H1 (cell line): ENCODE results near the gene CFD. TPM values are rescaled to one million over a fixed set of nuclear protein-coding genes. Genes with fewer than 3 reads are reported as not detected.
A peak's percentile ranks its signal among the peaks of the same experiment; 100 is the strongest.

Experiments
- CTCF ChIA-PET: fragments of 300-600 bp; sonication (Branson Sonifier 250); formaldehyde crosslinking; loops from one replicate; lab custom pipeline; 2021; ENCODE audit not compliant: partially characterized antibody; lab: Charles Lee
- POLR2A ChIA-PET: fragments of 300-600 bp; sonication (Branson Sonifier 250); formaldehyde crosslinking; loops from one replicate; lab custom pipeline; 2021; ENCODE audit warnings: inconsistent platforms; ENCODE audit not compliant: partially characterized antibody; lab: Charles Lee
- DNase-seq, 2 experiments: peaks; one replicate each; pipeline versions ENCODE4 v3.0.0 to v3.0.0-alpha.2; 2010 to 2022; ENCODE audit warnings: low spot score in 2 of 2, low read depth in 1 of 2, mixed read lengths in 1 of 2
- FAIRE-seq: peaks from 2 replicates; lab custom pipeline; 2011; peaks lifted over from hg19 to GRCh38; lab: Jason Lieb, UNC
- H2AFZ ChIP-seq: 2 replicates; pipeline ENCODE4 v1.8.1; 2012; ENCODE audit warnings: low read length, inconsistent platforms
- H2AK5ac ChIP-seq: 2 replicates; pipeline ENCODE4 v1.6.1; 2013; ENCODE audit warnings: low read depth, low read length
- H2BK120ac ChIP-seq: replicated peaks from 2 replicates; pipeline ENCODE3; 2013; ENCODE audit warnings: low read depth, low read length, inconsistent platforms
- H2BK12ac ChIP-seq: 2 replicates; pipeline ENCODE4 v1.6.1; 2013; ENCODE audit warnings: low read depth, low read length
- H2BK15ac ChIP-seq: 2 replicates; pipeline ENCODE4 v1.6.1; 2013; ENCODE audit warnings: low read length
- H2BK20ac ChIP-seq: 2 replicates; pipeline ENCODE4 v1.6.1; 2013; ENCODE audit warnings: low read length
- H2BK5ac ChIP-seq: 2 replicates; pipeline ENCODE4 v1.6.1; 2013; ENCODE audit warnings: low read depth, low read length
- H3K14ac ChIP-seq: 2 replicates; pipeline ENCODE4 v1.6.1; 2013; ENCODE audit warnings: inconsistent platforms; ENCODE audit not compliant: insufficient read length
- H3K18ac ChIP-seq: 2 replicates; pipeline ENCODE4 v1.6.1; 2013; ENCODE audit warnings: low read length; ENCODE audit errors: extremely low read depth
- H3K23ac ChIP-seq: 2 replicates; pipeline ENCODE4 v1.6.1; 2013; ENCODE audit warnings: inconsistent platforms; ENCODE audit not compliant: insufficient read length
- H3K23me2 ChIP-seq: 2 replicates; pipeline ENCODE4 v1.6.1; 2013; ENCODE audit warnings: low read depth, low read length
- H3K27ac ChIP-seq: 2 replicates; pipeline ENCODE4 v1.6.1; 2011; ENCODE audit warnings: low read depth, low read length, inconsistent platforms
- H3K27me3 ChIP-seq, 4 experiments: replicated peaks in 1 of 4; 1 replicate in 1 of 4; 2 replicates in 3 of 4; pipeline versions ENCODE4 v1.6.1 to v1.8.1; 2011 to 2013; ENCODE audit warnings: low read length in 3 of 4, mild to moderate bottlenecking in 3 of 4, inconsistent platforms in 2 of 4, mixed read lengths in 2 of 4, moderate library complexity in 1 of 4; ENCODE audit not compliant: control insufficient read depth in 3 of 4, insufficient read depth in 3 of 4; ENCODE audit errors: extremely low read depth in 1 of 4
- H3K36me3 ChIP-seq, 4 experiments: 2 replicates each; pipeline versions ENCODE4 v1.6.1 to v1.8.1; 2011 to 2013; ENCODE audit warnings: mild to moderate bottlenecking in 4 of 4, low read length in 3 of 4, moderate library complexity in 2 of 4, control low read depth in 1 of 4, inconsistent platforms in 1 of 4; ENCODE audit not compliant: insufficient read depth in 4 of 4, control insufficient read depth in 2 of 4
- H3K4ac ChIP-seq: replicated peaks from 2 replicates; pipeline ENCODE3; 2013; ENCODE audit warnings: low read length, low read depth, mixed read lengths, inconsistent platforms; ENCODE audit not compliant: insufficient read length
- H3K4me1 ChIP-seq, 4 experiments: replicated peaks in 1 of 4; 1 replicate in 1 of 4; 2 replicates in 3 of 4; pipeline versions ENCODE4 v1.6.1 to v1.8.1; 2011 to 2013; ENCODE audit warnings: low read length in 3 of 4, inconsistent platforms in 2 of 4, mixed read lengths in 1 of 4; ENCODE audit not compliant: insufficient read depth in 4 of 4, control insufficient read depth in 3 of 4
- H3K4me2 ChIP-seq, 2 experiments: 2 replicates each; pipeline versions ENCODE4 v1.6.1 to v1.8.1; 2011 to 2013; ENCODE audit warnings: low read depth in 2 of 2, low read length in 2 of 2, control low read depth in 1 of 2, inconsistent platforms in 1 of 2, mild to moderate bottlenecking in 1 of 2; ENCODE audit not compliant: insufficient read depth in 1 of 2
- H3K4me3 ChIP-seq, 4 experiments: fragments of 200-600, 300-600 bp in 1 of 4; sonication (generic), shearing (Covaris generic), sonication (Bioruptor Twin) in 1 of 4; 2 replicates each; pipeline versions ENCODE4 v1.5.1 to v1.8.1; 2011 to 2016; ENCODE audit warnings: low read length in 4 of 4, low read depth in 3 of 4, control low read depth in 2 of 4, inconsistent platforms in 2 of 4, mild to moderate bottlenecking in 2 of 4, mixed read lengths in 1 of 4, moderate library complexity in 1 of 4; ENCODE audit not compliant: insufficient read depth in 2 of 4; ENCODE audit errors: extremely low read depth in 1 of 4
- H3K56ac ChIP-seq: replicated peaks from 2 replicates; pipeline ENCODE3; 2013; ENCODE audit warnings: low read depth, mild to moderate bottlenecking, mixed read lengths, low read length, inconsistent platforms; ENCODE audit not compliant: insufficient read length
- H3K79me1 ChIP-seq: 2 replicates; pipeline ENCODE4 v1.6.1; 2013; ENCODE audit warnings: low read depth, low read length, control low read depth
- H3K79me2 ChIP-seq, 2 experiments: 2 replicates each; pipeline versions ENCODE4 v1.6.1 to v1.8.1; 2012 to 2013; ENCODE audit warnings: low read length in 2 of 2, mild to moderate bottlenecking in 2 of 2, inconsistent platforms in 1 of 2; ENCODE audit not compliant: insufficient read depth in 2 of 2, control insufficient read depth in 1 of 2
- H3K9ac ChIP-seq, 4 experiments: replicated peaks in 1 of 4; 1 replicate in 1 of 4; 2 replicates in 3 of 4; pipeline versions ENCODE4 v1.6.1 to v1.8.1; 2011 to 2013; ENCODE audit warnings: low read depth in 3 of 4, low read length in 3 of 4, control low read depth in 2 of 4, mild to moderate bottlenecking in 2 of 4, moderate library complexity in 2 of 4, inconsistent platforms in 1 of 4; ENCODE audit errors: extremely low read depth in 1 of 4
- H3K9me3 ChIP-seq, 2 experiments: 2 replicates each; pipeline versions ENCODE4 v1.6.1 to v1.8.1; 2012 to 2013; ENCODE audit warnings: mild to moderate bottlenecking in 2 of 2, moderate library complexity in 2 of 2, control low read depth in 1 of 2, inconsistent platforms in 1 of 2, low read depth in 1 of 2, low read length in 1 of 2, mixed read lengths in 1 of 2; ENCODE audit not compliant: insufficient read depth in 2 of 2
- H4K20me1 ChIP-seq, 2 experiments: replicated peaks in 1 of 2; 2 replicates each; pipeline versions ENCODE3 to v1.8.1; 2011 to 2013; ENCODE audit warnings: inconsistent platforms in 2 of 2, low read length in 2 of 2, mild to moderate bottlenecking in 1 of 2; ENCODE audit not compliant: insufficient read depth in 2 of 2, control insufficient read depth in 1 of 2
- H4K5ac ChIP-seq: 2 replicates; pipeline ENCODE4 v1.6.1; 2013; ENCODE audit warnings: low read length, low read depth, mixed read lengths, inconsistent platforms; ENCODE audit not compliant: insufficient read length
- H4K8ac ChIP-seq: 2 replicates; pipeline ENCODE4 v1.8.0; 2013; ENCODE audit warnings: mild to moderate bottlenecking, moderate library complexity, low read length, inconsistent platforms; ENCODE audit not compliant: insufficient read depth; ENCODE audit errors: extremely low read depth
- H4K91ac ChIP-seq: replicated peaks from 2 replicates; pipeline ENCODE3; 2013; ENCODE audit warnings: low read length, mixed read lengths, inconsistent platforms; ENCODE audit not compliant: insufficient read length
- WGBS, 2 experiments: shearing (Covaris generic) in 1 of 2; methylation state at CpG; one replicate each; pipeline versions ENCODE4 v1.1.6 to v1.1.7; 2013 to 2015; ENCODE audit warnings: low lambda C conversion rate in 2 of 2, mixed read lengths in 2 of 2, inconsistent platforms in 1 of 2, low coverage in 1 of 2, missing lambda C conversion rate in 1 of 2; ENCODE audit not compliant: insufficient replicate concordance in 2 of 2, insufficient coverage in 1 of 2, insufficient read length in 1 of 2; ENCODE audit errors: extremely low coverage in 1 of 2, missing lambda C conversion rate in 1 of 2; 5-methylcytosine and 5-hydroxymethylcytosine counted together
- polyA plus RNA-seq, 7 experiments: library from polyadenylated mRNA; depleted of rRNA in 3 of 7; stranded (reverse) in 5 of 7; unstranded in 2 of 7; fragments of >200 nt in 5 of 7; fragments of 200-250 nt in 2 of 7; gene quantifications; 1 replicate in 5 of 7; 2 replicates in 1 of 7; 4 replicates in 1 of 7; pipeline versions ENCODE4 v1.2.1 to v1.2.3, GENCODE V29; 2011 to 2013; ENCODE audit warnings: missing spikeins in 2 of 7, mixed read lengths in 2 of 7
- total RNA-seq: library from RNA; stranded (reverse); fragmentation: NEBNext Ultra II Directional; extraction: Animal tissue kit (Norgen Biotek cat#: 25700); gene quantifications from 2 replicates; pipeline ENCODE4 v1.2.1, GENCODE V29; 2021

Gene CFD
- total and polyA plus RNA-seq, 2 of the 8 experiments (the other 6 are each of a cell fraction or from before 2014, with no cell fraction given): 1.7 to 2.8 TPM

DNA sequence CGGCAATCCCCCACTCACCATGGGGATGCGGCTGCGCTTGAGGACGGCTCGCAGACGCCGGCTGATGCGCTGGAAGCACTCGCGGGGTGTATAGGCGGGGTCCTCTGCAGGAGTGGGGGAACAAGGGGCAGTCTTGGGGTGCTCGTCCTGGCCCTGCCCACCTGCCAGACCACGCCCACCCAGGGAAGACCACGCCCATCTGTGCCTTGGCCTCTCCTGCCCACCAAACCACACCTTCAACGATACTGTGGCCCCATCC is 40.5 kb downstream of the CFD start:
- peak overlapping the region; percentile 52; the same call in 1 of the 2 replicates for H2BK5ac ChIP-seq

More for the DNA sequence above, 40.5 kb downstream of the CFD start:
- Histone ChIP-seq H3K4me1 (peaks cover 0 to 11% (median 5%) of the 10 kb centered on the region in 4 experiments; a peak in 5 of 7 replicates), H2AK5ac (peak overlapping the region; percentile 24; the same call in 1 of the 2 replicates), H2BK120ac (no peak overlapping the region), H3K4ac (no peak overlapping the region), H3K56ac (no peak overlapping the region), H3K23ac (no peak overlapping the region), H3K9ac (no peak overlapping the region), H3K27me3 (no peaks in the 10 kb centered on the region), H3K4me2 (no peak overlapping the region), H4K8ac (peak overlapping the region; percentile 35; the same call in 1 of the 2 replicates), H2BK15ac (no peak overlapping the region; the same call in 1 of the 2 replicates), H4K20me1 (peaks cover 13 to 27% of the 10 kb centered on the region in 2 experiments), H4K5ac (no peak overlapping the region), H3K18ac (no peak overlapping the region), H3K9me3 (no peaks in the 10 kb centered on the region), H3K14ac (no peak overlapping the region), H3K36me3 (peaks cover 0 to 13% (median 2%) of the 10 kb centered on the region in 4 experiments; a peak in 2 of 8 replicates), H4K91ac (no peak overlapping the region), H3K23me2 (peaks cover 3% of the 10 kb centered on the region; the same call in 1 of the 2 replicates), H3K27ac (no peak overlapping the region), H2BK12ac (0 out of 2 replicates have a peak overlapping the region, but pooled peaks have one; percentile 39), H3K79me1 (no peaks in the 10 kb centered on the region; the same call in 1 of the 2 replicates), H3K4me3 (no peak overlapping the region), H3K79me2 (peaks cover 0 to 9% of the 10 kb centered on the region in 2 experiments; a peak in 2 of 4 replicates), H2AFZ (no peak overlapping the region), H2BK20ac (no peak overlapping the region)
- CTCF ChIA-PET: interaction anchor here (1.1 kb wide), 1 partner anchor 24 kb away, joined by 3 read pairs; no protein-coding TSS in a partner anchor
- 92% methylated on average over 15 of the region's 15 CpGs; no CpG with 5 or more reads in 1 of the 2 experiments for WGBS, 2 experiments
- POLR2A ChIA-PET: no interaction called here
- FAIRE-seq: no peak
- DNase-seq: no peak
